Tibial artery (tissue), 4 donors: ENCODE measurements around the gene SEC16A.

Experiments used
- DNase-seq, 2 donors: peaks; one replicate each; pipeline ENCODE4 v3.0.0-alpha.2; 2019
- H3K27ac ChIP-seq, 2 donors: fragments of 200-600 bp; sonication (generic) in 1 of 2; 1 replicate in 1 of 2; 2 replicates in 1 of 2; pipeline ENCODE4 v1.5.1; 2018 to 2019; ENCODE audit warnings: mild to moderate bottlenecking in 1 of 2
- H3K27me3 ChIP-seq, 2 donors: fragments of 200-600 bp; sonication (generic) in 1 of 2; one replicate each; pipeline versions ENCODE4 v1.5.1 to v1.6.0; 2016 to 2019
- H3K36me3 ChIP-seq, 3 donors: fragments of 200-600 bp; sonication (generic) in 2 of 3; one replicate each; pipeline ENCODE4 v1.5.1; 2016 to 2019; ENCODE audit warnings: mild to moderate bottlenecking in 2 of 3
- H3K4me1 ChIP-seq, 4 donors: fragments of 200-600 bp; sonication (generic) in 2 of 4; 1 replicate in 3 of 4; 2 replicates in 1 of 4; pipeline ENCODE4 v1.5.1; 2016 to 2019
- H3K4me3 ChIP-seq, 2 donors: fragments of 200-600 bp; sonication (generic) in 1 of 2; 1 replicate in 1 of 2; 2 replicates in 1 of 2; pipeline ENCODE4 v1.5.1; 2018 to 2019; ENCODE audit warnings: mild to moderate bottlenecking in 2 of 2
- H3K9me3 ChIP-seq, 3 donors: fragments of 200-600 bp; sonication (generic) in 1 of 3; one replicate each; pipeline ENCODE4 v1.5.1; 2016 to 2019
- intact Hi-C: fragments of 100-400 bp; cut with DNase I; formaldehyde crosslinking; loops from one replicate; pipeline ENCODE4 v1.15.0; 2023; ENCODE audit warnings: low total_unique reads
- TF ChIP-seq, protein P1 (sequence below), 2 experiments: fragments of 200-600 bp in 1 of 2; fragments of 450-650 bp in 1 of 2; IDR thresholded peaks; one replicate each; pipeline ENCODE4 v1.5.1; 2017 to 2019; ENCODE audit warnings: antibody characterized with exemption in 2 of 2, mild to moderate bottlenecking in 1 of 2, moderate library complexity in 1 of 2

SEC16A gene

GRCh38 chr9:136504512-136505348 lies 21.9 kb upstream of the SEC16A start:
- H3K9me3 ChIP-seq: no peaks in the 10 kb centered on the region
- TF ChIP-seq, protein P1, sequence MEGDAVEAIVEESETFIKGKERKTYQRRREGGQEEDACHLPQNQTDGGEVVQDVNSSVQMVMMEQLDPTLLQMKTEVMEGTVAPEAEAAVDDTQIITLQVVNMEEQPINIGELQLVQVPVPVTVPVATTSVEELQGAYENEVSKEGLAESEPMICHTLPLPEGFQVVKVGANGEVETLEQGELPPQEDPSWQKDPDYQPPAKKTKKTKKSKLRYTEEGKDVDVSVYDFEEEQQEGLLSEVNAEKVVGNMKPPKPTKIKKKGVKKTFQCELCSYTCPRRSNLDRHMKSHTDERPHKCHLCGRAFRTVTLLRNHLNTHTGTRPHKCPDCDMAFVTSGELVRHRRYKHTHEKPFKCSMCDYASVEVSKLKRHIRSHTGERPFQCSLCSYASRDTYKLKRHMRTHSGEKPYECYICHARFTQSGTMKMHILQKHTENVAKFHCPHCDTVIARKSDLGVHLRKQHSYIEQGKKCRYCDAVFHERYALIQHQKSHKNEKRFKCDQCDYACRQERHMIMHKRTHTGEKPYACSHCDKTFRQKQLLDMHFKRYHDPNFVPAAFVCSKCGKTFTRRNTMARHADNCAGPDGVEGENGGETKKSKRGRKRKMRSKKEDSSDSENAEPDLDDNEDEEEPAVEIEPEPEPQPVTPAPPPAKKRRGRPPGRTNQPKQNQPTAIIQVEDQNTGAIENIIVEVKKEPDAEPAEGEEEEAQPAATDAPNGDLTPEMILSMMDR (IDR thresholded peaks at IDR 0.05): no peak
- no peaks in the 10 kb centered on the region for H3K4me1 ChIP-seq
- peaks cover 98 to 100% (median 100%) of the 10 kb centered on the region in 3 donors for H3K36me3 ChIP-seq
- no peaks in the 10 kb centered on the region for H3K27me3 ChIP-seq
- intact Hi-C loops: no loop called here
- no peak for DNase-seq
- H3K27ac ChIP-seq: no peak overlapping the region
- no peak overlapping the region for H3K4me3 ChIP-seq

DNA sequence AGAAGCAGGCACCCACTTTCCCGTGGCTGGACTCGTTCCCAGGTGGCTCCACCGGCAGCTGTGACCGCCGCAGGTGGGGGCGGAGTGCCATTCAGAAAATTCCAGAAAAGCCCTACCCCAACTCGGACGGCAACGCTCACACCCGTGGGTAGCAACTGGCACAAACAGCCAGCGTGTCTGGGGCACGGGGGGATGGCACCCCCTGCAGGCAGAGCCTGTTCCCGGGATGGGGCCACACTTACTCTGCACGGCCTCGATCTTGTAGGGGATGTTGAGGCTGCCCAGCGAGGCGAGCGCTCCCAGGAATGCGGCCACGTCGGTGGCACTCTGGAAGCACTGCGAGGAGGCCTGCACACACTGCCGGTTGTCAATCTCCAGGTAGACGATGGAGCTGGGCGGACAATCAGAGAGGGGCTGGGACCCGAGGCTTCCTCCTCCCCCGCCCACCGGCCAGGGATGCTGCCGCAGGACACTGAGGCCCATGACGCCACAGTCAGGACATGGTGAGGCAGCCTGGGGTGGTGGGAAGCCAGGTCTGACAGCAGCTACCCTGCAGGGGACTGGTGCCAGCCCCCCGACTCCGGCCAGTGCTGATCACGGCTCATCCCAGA lies 20.2 kb upstream of the SEC16A start:
- no peaks in the 10 kb centered on the region for H3K9me3 ChIP-seq
- intact Hi-C loops: no loop called here
- peaks cover 98 to 100% (median 100%) of the 10 kb centered on the region in 3 donors for H3K36me3 ChIP-seq
- no peak overlapping the region for H3K27ac ChIP-seq
- TF ChIP-seq, protein P1 (IDR thresholded peaks at IDR 0.05): no peak
- H3K4me1 ChIP-seq: no peaks in the 10 kb centered on the region
- H3K27me3 ChIP-seq: no peaks in the 10 kb centered on the region
- DNase-seq: no peak
- H3K4me3 ChIP-seq: no peak overlapping the region

DNA sequence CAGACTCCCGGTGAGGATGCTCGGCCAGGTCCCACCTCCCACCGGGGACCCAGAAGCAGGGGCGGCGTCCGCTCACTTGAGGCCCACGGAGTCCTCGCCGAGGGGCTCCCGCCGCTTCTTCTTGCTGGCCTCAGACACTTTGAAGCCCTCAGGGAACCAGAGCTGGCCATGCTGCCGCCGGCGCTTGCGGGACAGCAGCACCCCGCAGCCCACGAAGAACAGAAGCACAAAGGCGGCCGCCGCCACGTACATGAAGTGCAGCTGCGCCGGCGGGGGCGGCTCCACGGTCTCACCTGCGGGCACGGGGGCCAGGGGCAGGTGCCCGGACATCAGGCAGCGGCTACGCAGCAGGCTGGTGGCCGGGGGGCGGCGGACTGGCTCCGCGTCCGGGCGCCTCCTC lies 19.4 kb upstream of the SEC16A start:
- no peak for DNase-seq
- H3K27ac ChIP-seq: no peak overlapping the region
- no peaks in the 10 kb centered on the region for H3K4me1 ChIP-seq
- no peak overlapping the region for H3K4me3 ChIP-seq
- intact Hi-C loops: no loop called here
- H3K36me3 ChIP-seq: peaks cover 96 to 100% (median 100%) of the 10 kb centered on the region in 3 donors
- no peaks in the 10 kb centered on the region for H3K9me3 ChIP-seq
- TF ChIP-seq, protein P1 (IDR thresholded peaks at IDR 0.05): no peak
- no peaks in the 10 kb centered on the region for H3K27me3 ChIP-seq

- DNase-seq: no peak
- TF ChIP-seq, protein P1 (IDR thresholded peaks at IDR 0.05): no peak
- intact Hi-C loops: no loop called here
- no peaks in the 10 kb centered on the region for H3K27me3 ChIP-seq
- H3K4me1 ChIP-seq: no peaks in the 10 kb centered on the region
- peaks cover 95 to 100% (median 100%) of the 10 kb centered on the region in 3 donors for H3K36me3 ChIP-seq
- H3K27ac ChIP-seq: no peak overlapping the region
- no peaks in the 10 kb centered on the region for H3K9me3 ChIP-seq
- H3K4me3 ChIP-seq: no peak overlapping the region
Measured at GRCh38 chr9:136501686-136502085, 18.8 kb upstream of the SEC16A start.

DNA sequence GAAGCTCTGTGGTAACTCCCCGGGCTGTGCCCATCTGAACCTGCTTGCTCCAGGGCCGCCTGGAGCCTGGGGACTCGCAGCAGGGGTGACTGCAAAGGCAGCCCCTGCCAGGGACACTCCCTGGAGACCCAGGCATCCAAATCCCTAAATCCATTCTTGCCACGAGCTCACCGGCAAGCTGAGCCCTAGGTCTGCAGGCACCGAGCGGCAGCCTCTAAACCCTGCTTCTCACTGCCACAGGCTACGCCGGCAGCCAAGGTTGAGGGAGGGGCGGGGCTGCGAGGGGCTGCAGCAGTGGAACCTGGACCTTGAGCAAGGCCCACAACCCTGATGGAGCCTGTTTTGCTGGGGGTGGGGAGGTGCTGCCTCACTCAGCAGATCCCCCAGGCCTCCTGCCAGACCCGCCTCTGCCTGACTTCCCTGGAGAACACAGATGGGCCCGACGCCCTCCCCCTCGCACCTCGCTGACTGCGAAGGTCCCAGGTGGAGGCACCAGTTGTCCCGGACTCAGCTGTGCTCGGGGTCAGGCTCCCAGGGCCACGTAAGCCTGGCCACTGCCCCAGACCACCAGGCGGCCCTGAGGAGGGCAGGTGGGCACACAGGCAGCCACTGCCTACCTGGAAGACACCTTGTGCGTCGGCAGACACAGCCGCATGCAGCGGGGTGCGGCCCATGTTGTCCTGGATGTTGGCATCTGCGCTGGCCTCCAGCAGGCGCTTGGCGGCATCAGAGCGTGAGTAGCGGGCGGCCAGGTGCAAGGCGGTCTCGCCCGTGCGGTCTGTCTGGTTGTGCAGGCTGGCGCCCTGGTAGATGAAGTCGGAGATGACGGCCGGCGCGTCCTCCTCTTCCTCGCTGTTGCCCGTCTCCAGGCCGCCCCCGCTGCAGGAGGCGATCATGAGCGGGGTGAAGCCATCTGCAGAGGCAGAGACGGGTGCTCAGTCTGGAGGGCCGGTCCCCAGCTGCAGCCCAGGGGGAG lies 17.4 kb upstream of the SEC16A start:
- no peak for DNase-seq
- TF ChIP-seq, protein P1 (IDR thresholded peaks at IDR 0.05): no peak
- Histone ChIP-seq H3K9me3 (no peaks in the 10 kb centered on the region), H3K36me3 (peaks cover 89 to 100% (median 95%) of the 10 kb centered on the region in 3 donors), H3K4me1 (no peaks in the 10 kb centered on the region), H3K4me3 (no peak overlapping the region), H3K27me3 (no peaks in the 10 kb centered on the region), H3K27ac (no peak overlapping the region)
- intact Hi-C loops: no loop called here
